Measurements from ENCODE around the gene DYRK1A.
"Not testable (repeated sequence)": the region's sequence is repeated elsewhere in the genome, so short reads cannot be mapped to it uniquely, and the experiment has no call there.

The DYRK1A gene

DNA sequence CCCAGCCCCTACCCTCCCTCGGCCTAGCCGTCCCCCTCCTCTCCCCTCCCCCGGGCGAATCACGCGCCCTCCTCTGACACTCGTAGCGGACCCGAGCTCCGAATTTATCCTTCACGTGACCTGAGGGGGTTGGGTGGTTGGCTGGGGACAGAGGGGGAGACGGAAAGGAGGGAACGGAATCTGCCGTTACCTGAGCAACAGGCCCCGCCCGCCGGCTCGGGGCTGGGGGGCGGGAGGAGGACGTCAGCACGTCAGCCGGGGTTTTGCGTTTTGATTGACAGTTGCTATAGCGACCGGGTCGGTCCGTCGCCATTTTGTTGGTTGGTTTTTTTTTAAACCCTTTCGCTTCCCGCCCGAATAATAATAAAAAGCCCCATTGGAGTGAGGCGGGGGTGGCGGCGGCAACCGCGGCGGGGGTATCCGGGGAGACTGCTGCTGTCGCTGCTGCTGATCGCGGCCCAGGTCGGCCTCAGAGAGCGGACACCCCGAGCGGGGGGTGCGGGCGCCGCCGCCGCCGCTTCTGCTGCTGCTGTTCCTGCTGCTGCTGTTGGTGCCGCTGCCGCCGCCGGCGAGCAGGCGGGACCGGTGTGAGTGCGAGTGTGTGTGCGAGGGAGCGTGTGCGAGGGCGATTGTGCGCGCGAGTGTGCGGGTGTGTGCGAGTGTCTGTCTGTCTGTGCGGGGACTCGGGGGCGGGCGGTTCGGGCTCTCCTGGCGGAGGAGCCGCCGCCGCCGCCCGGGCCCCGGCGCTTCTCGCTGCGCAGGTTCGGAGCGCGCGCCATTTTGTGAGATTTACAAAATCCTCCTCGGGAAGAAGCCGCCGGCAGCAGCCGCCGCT lies at the start of gene DYRK1A:
Gene DYRK1A (plus strand): TSS at position 292 of the 835 bp plus-strand sequence. CDS start 53,602 bp downstream, outside the sequence.
- DNase-seq (ENCODE audit: low read depth, low spot score): peak; percentile 99

- no peak for DNase-seq (ENCODE audit: low read depth, low spot score)
Observed at GRCh38 chr21:37319551-37319950, 47.0 kb upstream of the DYRK1A start.

DNA sequence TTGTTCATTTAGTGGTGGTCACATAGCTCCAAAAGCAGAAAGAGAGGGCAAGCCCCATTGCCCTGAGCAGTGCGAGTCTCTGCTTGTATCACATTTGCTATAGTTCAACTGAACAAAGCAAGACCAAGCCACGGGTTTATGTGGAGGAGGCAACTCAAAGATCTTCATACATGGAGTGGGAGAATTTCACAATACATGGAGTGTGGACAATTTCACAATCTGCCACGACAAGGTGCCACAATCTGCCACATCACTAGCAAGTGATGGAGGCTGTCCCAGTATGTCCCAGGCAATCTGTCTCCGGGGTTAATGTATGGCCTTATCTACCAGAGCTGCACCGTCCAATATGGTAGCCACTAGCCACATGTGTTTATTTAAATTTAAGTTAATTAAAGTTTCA lies 44.5 kb upstream of the DYRK1A start:
- DNase-seq (ENCODE audit: low read depth, low spot score): no peak

DNA sequence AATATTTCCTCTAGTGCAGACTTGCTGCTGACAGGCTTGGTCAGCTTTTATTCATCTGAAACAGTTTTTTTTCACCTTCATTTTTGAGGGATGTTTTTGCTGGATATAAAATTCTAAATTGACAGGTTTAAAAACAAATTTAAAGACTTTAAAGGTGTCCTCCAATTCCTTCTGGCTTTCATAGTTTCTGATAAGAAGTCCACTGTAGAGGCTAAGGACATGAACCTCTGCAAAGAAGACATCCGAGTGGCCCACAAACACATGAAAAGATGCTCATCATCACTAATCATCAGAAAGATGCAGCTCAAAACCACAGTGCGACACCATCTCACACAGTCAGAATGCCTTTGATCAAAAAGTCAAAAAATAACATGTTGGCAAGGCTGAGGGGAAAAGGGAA lies 42.0 kb upstream of the DYRK1A start:
- DNase-seq (ENCODE audit: low read depth, low spot score): no peak

DNA sequence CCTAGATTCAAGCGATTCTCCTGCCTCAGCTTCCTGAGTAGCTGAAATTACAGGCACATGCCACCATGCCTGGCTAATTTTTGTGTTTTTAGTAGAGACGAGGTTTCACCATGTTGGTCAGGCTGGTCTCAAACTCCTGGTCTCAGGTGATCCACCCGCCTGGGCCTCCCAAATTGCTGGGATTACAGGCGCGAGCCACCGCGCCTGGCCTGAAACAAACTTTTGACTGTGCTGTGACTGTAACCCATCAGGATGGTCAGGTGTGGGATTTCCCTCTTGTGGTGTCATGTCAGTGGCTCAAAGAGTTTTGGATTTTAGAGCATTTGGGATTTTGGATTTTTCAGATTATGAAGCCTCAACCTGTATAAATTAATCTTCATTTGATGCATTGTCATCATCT lies 38.4 kb upstream of the DYRK1A start:
- not testable (repeated sequence) for DNase-seq (ENCODE audit: low read depth, low spot score)

GRCh38 chr21:37331411-37331810 lies 35.2 kb upstream of the DYRK1A start:
- DNase-seq (ENCODE audit: low read depth, low spot score): no peak

- no peak for DNase-seq (ENCODE audit: low read depth, low spot score)
Observed at GRCh38 chr21:37335053-37335452, 31.5 kb upstream of the DYRK1A start.

- no peak for DNase-seq (ENCODE audit: low read depth, low spot score)
Observed at GRCh38 chr21:37337179-37337578, 29.4 kb upstream of the DYRK1A start.

DNA sequence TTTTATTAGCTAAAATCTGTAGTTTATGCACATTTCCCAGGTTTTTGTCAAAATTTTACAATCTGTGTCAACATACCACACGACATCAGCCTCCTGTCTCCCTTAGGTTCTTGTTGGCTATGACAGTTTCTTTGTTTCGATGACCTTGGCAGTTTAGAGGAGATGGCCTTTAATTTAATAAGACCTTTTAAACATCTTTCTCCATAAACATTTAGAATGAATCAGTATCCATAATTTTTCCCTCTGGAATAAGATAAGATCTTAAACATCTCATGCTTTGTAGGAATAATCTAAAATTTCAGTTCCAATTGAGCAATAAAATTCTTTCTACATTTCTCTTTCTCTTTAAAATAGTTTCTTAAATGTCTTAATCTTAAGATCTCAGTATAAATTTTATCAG lies 28.7 kb upstream of the DYRK1A start:
- DNase-seq (ENCODE audit: low read depth, low spot score): no peak

DNA sequence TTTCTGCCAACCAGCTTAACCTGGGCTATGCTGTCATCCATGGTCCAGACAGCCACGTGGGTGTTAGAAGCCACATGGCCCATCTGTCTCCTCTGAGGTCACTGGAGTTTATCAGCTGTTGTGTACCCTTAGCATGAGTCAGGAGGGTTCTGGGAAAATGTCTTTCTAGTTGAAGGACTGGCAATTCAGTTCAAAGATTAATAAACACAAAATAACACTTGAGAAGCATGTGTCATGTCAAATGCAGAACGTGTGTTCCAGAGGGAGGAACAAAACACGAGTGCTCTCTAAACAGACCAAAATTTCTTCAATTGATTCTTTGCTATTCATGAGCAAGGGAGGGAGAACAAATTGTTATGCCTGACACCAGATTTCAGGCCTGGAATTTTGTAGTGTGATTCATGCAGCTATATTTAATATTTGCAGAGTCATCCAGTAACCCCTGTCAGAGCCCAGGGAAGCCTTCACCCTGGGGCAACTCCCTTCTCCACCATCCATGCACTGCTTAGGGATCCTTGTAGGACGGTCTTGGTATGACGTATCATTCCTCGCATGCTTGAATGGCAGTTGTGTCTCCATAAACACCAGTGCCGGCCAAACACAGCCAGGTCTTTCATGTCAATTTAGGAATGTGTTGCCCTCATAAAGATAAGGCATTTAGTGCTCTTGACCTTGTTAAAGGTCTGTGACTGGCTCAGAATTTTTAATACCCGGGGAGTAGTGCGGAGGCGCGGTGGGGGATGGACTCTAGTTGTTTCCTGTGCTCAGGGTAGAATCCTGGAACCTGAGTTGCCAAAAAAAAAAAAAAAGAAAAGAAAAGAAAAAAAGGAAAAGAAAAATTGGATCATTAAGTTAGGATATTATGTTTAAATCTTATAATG lies 27.7 kb upstream of the DYRK1A start:
- DNase-seq (ENCODE audit: low read depth, low spot score): no peak

GRCh38 chr21:37339552-37339939 lies 27.0 kb upstream of the DYRK1A start:
- DNase-seq (ENCODE audit: low read depth, low spot score): no peak

GRCh38 chr21:37341254-37341960 lies 25.2 kb upstream of the DYRK1A start:
- DNase-seq (ENCODE audit: low read depth, low spot score): no peak

DNA sequence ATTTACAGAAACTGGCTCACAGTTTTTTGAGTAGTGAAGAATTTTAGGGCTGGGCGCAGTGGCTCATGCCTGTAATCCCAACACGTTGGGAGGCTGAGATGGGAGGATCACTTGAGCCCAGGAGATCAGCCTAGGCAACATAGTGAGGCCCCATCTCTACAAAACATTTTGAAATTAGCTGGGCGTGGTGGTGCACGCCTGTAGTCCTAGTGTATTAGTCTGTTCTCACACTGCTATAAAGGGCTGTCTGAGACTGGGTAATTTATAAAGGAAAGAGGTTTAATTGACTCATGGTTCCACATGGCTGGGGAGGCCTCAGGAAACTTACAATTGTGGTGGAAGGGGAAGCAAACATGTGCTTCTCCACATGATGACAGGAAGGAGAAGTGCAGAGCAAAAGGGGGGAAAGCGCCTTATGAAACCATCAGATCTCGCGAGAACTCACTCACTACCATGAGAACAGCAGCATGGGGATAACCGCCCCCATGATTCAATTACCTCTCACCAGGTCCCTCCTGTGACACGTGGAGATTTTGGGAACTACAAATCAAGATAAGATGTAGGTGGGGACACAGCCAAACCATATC lies 24.4 kb upstream of the DYRK1A start:
- DNase-seq (ENCODE audit: low read depth, low spot score): no peak

GRCh38 chr21:37346841-37347430 lies 19.6 kb upstream of the DYRK1A start:
- no peak for DNase-seq (ENCODE audit: low read depth, low spot score)

DNA sequence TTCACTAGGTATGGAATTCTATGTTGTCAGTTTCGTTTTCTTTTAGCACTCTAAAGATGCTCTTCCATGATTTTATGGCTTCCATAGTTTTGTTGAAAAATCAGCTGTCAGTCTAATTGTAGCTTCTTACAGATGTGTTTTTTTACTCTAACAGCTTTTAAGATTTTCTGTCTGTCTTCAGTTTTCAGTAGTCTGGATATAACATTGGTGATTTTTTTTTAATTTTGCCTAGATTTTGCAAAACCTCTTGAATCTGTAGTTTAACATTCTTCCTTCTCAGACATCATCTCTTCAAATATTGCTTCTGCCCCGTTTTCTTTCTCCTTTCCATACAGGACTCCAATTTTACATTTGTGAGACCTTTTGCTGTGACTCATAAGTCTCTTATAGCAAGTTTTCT lies 17.9 kb upstream of the DYRK1A start:
- no peak for DNase-seq (ENCODE audit: low read depth, low spot score)

DNA sequence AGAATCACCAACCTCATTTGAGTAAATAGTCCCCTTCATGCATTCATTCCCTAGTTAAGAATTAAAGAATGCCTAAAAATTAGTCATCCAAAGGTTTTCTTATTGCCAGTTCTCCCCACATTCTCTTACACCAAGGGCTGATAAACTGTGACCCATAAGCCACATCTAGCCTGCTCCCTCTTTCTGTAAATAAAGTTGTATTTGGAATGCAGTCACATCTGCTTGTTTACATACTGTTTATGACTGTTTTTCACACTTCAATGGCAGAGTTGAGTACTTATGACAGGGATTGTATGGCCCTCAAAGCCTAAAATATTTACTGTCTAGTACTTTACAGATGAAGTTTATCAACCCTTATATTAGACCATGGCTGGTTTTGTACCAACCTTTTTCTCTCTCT lies 16.1 kb upstream of the DYRK1A start:
- no peak for DNase-seq (ENCODE audit: low read depth, low spot score)

DNA sequence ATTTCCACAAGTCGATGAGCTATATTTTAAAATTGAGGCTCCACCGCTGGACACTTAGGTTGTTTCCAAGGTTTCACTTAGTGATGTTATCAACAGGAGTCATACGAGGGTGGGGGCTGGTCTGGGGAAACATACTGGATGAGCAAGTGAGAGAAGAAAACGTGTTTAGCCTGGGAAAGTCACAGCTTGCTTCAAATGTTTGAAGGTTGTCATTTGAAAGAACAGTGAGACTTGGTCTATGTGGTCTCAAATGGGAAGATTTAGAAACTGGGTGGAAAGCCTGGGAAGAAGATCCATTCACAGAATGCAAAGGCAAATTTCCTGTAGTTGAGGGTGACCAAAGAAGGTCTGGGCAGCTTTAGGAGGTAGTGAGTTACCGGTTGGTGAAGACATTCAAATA lies 9.9 kb upstream of the DYRK1A start:
- DNase-seq (ENCODE audit: low read depth, low spot score): no peak

DNA sequence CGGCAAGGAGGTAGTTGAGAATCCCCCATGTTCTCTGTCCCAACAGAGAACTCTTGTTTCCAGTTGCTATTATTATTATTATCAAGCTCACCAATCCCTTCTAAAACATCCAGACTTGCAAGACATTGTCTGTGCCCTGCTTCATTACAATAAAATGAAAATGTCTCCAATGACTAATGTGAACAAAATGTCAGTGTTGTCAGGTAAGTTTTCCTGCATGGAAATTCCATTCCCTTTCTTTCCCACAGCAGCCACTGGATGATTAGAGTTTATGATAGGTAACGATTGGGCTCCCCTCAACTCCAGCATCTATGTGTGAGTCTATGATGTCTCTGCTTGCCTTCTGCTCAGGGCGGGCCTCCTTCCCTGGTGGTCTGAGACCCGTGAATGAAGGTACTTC lies 8.9 kb upstream of the DYRK1A start:
- no peak for DNase-seq (ENCODE audit: low read depth, low spot score)

GRCh38 chr21:37358397-37358796 lies 8.2 kb upstream of the DYRK1A start:
- DNase-seq (ENCODE audit: low read depth, low spot score): no peak

DNA sequence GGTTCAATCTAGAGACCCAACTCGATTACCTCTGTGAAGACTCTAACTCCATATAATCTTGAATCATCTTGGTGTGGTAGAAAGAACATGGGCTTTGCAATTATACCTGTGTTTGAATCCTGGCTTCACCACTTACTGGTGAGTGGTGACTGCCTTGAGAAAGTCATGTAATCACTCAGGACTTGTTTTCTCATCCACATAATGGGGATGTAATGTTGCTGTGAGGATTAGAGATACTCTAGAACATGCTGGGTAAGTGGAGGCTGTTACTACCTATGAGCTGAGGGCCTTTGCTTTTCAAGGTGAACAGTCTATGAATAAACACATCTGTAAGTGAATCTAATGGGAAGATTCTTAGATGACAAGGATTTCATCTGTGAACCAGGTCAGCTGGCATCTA lies 2.6 kb upstream of the DYRK1A start:
- DNase-seq (ENCODE audit: low read depth, low spot score): no peak

GRCh38 chr21:37364722-37365121 lies 1.9 kb upstream of the DYRK1A start:
- DNase-seq (ENCODE audit: low read depth, low spot score): no peak

Measured in brain pericyte (primary cell).